ENCODE measurements around the gene PDE4DIP.
"Not testable (repeated sequence)": the region's sequence is repeated elsewhere in the genome, so short reads cannot be mapped to it uniquely, and the experiment has no call there.

PDE4DIP gene

GRCh38 chr1:148844220-148844619 is at the start of gene PDE4DIP:
Gene PDE4DIP, plus strand, starts transcription at chr1:148844428. Its CDS starts 347 bp downstream, at chr1:148844775.
- H3K4me3 ChIP-seq (replicated peaks in 1 of 2; ENCODE audit: low read depth in 2 of 2, low read length in 2 of 2), result peak within 1 kb of the TSS; percentile 15 to 30

GRCh38 chr1:148808268-148808928 is 35.8 kb upstream of the PDE4DIP start:
- not testable (repeated sequence) for DNase-seq (ENCODE audit: low read depth in 2 of 2); H3K4me3 ChIP-seq (replicated peaks in 1 of 2; ENCODE audit: low read depth in 2 of 2, low read length in 2 of 2)

More at GRCh38 chr1:148844220-148844619, at the start of gene PDE4DIP:
- DNase-seq (ENCODE audit: low read depth in 2 of 2), result not testable (repeated sequence)

- DNase-seq (ENCODE audit: low read depth in 2 of 2), result not testable (repeated sequence)
Observed at GRCh38 chr1:148808929-148809283, 35.3 kb upstream of the PDE4DIP start.

GRCh38 chr1:148822180-148822579 is 22.0 kb upstream of the PDE4DIP start:
- H3K4me3 ChIP-seq (replicated peaks in 1 of 2; ENCODE audit: low read depth in 2 of 2, low read length in 2 of 2); DNase-seq (ENCODE audit: low read depth in 2 of 2): not testable (repeated sequence)

More at GRCh38 chr1:148808929-148809283, 35.3 kb upstream of the PDE4DIP start:
- not testable (repeated sequence) for H3K4me3 ChIP-seq (replicated peaks in 1 of 2; ENCODE audit: low read depth in 2 of 2, low read length in 2 of 2)

GRCh38 chr1:148823822-148824221 is 20.4 kb upstream of the PDE4DIP start:
- H3K4me3 ChIP-seq (replicated peaks in 1 of 2; ENCODE audit: low read depth in 2 of 2, low read length in 2 of 2); DNase-seq (ENCODE audit: low read depth in 2 of 2): not testable (repeated sequence)

- DNase-seq (ENCODE audit: low read depth in 2 of 2), result not testable (repeated sequence)
Observed at GRCh38 chr1:148825029-148825428, 19.2 kb upstream of the PDE4DIP start.

GRCh38 chr1:148828531-148828930 is 15.7 kb upstream of the PDE4DIP start:
- H3K4me3 ChIP-seq (replicated peaks in 1 of 2; ENCODE audit: low read depth in 2 of 2, low read length in 2 of 2); DNase-seq (ENCODE audit: low read depth in 2 of 2): not testable (repeated sequence)

More at GRCh38 chr1:148825029-148825428, 19.2 kb upstream of the PDE4DIP start:
- H3K4me3 ChIP-seq (replicated peaks in 1 of 2; ENCODE audit: low read depth in 2 of 2, low read length in 2 of 2), result not testable (repeated sequence)

- H3K4me3 ChIP-seq (replicated peaks in 1 of 2; ENCODE audit: low read depth in 2 of 2, low read length in 2 of 2); DNase-seq (ENCODE audit: low read depth in 2 of 2): not testable (repeated sequence)
Observed at GRCh38 chr1:148828962-148829361, 15.3 kb upstream of the PDE4DIP start.

GRCh38 chr1:148829365-148829764 is 14.9 kb upstream of the PDE4DIP start:
- H3K4me3 ChIP-seq (replicated peaks in 1 of 2; ENCODE audit: low read depth in 2 of 2, low read length in 2 of 2); DNase-seq (ENCODE audit: low read depth in 2 of 2): not testable (repeated sequence)

GRCh38 chr1:148841262-148841661 is 3.0 kb upstream of the PDE4DIP start:
- not testable (repeated sequence) for H3K4me3 ChIP-seq (replicated peaks in 1 of 2; ENCODE audit: low read depth in 2 of 2, low read length in 2 of 2); DNase-seq (ENCODE audit: low read depth in 2 of 2)

GRCh38 chr1:148844651-148845050 is 423 bp downstream of the PDE4DIP start:
- DNase-seq (ENCODE audit: low read depth in 2 of 2); H3K4me3 ChIP-seq (replicated peaks in 1 of 2; ENCODE audit: low read depth in 2 of 2, low read length in 2 of 2): not testable (repeated sequence)

- not testable (repeated sequence) for DNase-seq (ENCODE audit: low read depth in 2 of 2); H3K4me3 ChIP-seq (replicated peaks in 1 of 2; ENCODE audit: low read depth in 2 of 2, low read length in 2 of 2)
Observed at GRCh38 chr1:148845068-148845467, 840 bp downstream of the PDE4DIP start.

GRCh38 chr1:148850347-148850746 is 6.1 kb downstream of the PDE4DIP start:
- H3K4me3 ChIP-seq (replicated peaks in 1 of 2; ENCODE audit: low read depth in 2 of 2, low read length in 2 of 2); DNase-seq (ENCODE audit: low read depth in 2 of 2): not testable (repeated sequence)

GRCh38 chr1:148850840-148851239 is 6.6 kb downstream of the PDE4DIP start:
- DNase-seq (ENCODE audit: low read depth in 2 of 2); H3K4me3 ChIP-seq (replicated peaks in 1 of 2; ENCODE audit: low read depth in 2 of 2, low read length in 2 of 2): not testable (repeated sequence)

- H3K4me3 ChIP-seq (replicated peaks in 1 of 2; ENCODE audit: low read depth in 2 of 2, low read length in 2 of 2); DNase-seq (ENCODE audit: low read depth in 2 of 2): not testable (repeated sequence)
Observed at GRCh38 chr1:148851684-148852083, 7.5 kb downstream of the PDE4DIP start.

GRCh38 chr1:148853363-148853762 is 9.1 kb downstream of the PDE4DIP start:
- DNase-seq (ENCODE audit: low read depth in 2 of 2); H3K4me3 ChIP-seq (replicated peaks in 1 of 2; ENCODE audit: low read depth in 2 of 2, low read length in 2 of 2): not testable (repeated sequence)

- DNase-seq (ENCODE audit: low read depth in 2 of 2), result not testable (repeated sequence)
Observed at GRCh38 chr1:148854063-148854462, 9.8 kb downstream of the PDE4DIP start.

GRCh38 chr1:148855367-148855766 is 11.1 kb downstream of the PDE4DIP start:
- H3K4me3 ChIP-seq (replicated peaks in 1 of 2; ENCODE audit: low read depth in 2 of 2, low read length in 2 of 2); DNase-seq (ENCODE audit: low read depth in 2 of 2): not testable (repeated sequence)

More at GRCh38 chr1:148854063-148854462, 9.8 kb downstream of the PDE4DIP start:
- H3K4me3 ChIP-seq (replicated peaks in 1 of 2; ENCODE audit: low read depth in 2 of 2, low read length in 2 of 2), result not testable (repeated sequence)

- H3K4me3 ChIP-seq (replicated peaks in 1 of 2; ENCODE audit: low read depth in 2 of 2, low read length in 2 of 2); DNase-seq (ENCODE audit: low read depth in 2 of 2): not testable (repeated sequence)
Observed at GRCh38 chr1:148860049-148860448, 15.8 kb downstream of the PDE4DIP start.
